ENCODE data around the gene COQ6.
"Not testable (repeated sequence)": the region's sequence is repeated elsewhere in the genome, so short reads cannot be mapped to it uniquely, and the experiment has no call there.

The COQ6 gene

GRCh38 chr14:73949752-73950734, at the start of gene COQ6, which contains the start of gene FAM161B:
Gene COQ6, plus strand, starts transcription at chr14:73950302. Its CDS starts 31 bp downstream, at chr14:73950333.
Gene FAM161B, minus strand, starts transcription at chr14:73950094. Its CDS starts 68 bp downstream, at chr14:73950026.
- DNase-seq (ENCODE audit: low read depth), result peak; percentile 76

- no peak for DNase-seq (ENCODE audit: low read depth)
Measured at GRCh38 chr14:73903028-73903427, 47.1 kb upstream of the COQ6 start.

- no peak for DNase-seq (ENCODE audit: low read depth)
Measured at GRCh38 chr14:73909681-73910080, 40.4 kb upstream of the COQ6 start.

- no peak for DNase-seq (ENCODE audit: low read depth)
Measured at GRCh38 chr14:73913256-73913655, 36.8 kb upstream of the COQ6 start.

GRCh38 chr14:73916324-73916723, 33.8 kb upstream of the COQ6 start:
- DNase-seq (ENCODE audit: low read depth), result no peak

- not testable (repeated sequence) for DNase-seq (ENCODE audit: low read depth)
Measured at GRCh38 chr14:73919457-73919856, 30.6 kb upstream of the COQ6 start.

- no peak for DNase-seq (ENCODE audit: low read depth)
Measured at GRCh38 chr14:73924337-73924736, 25.8 kb upstream of the COQ6 start.

GRCh38 chr14:73935666-73936065, 14.4 kb upstream of the COQ6 start:
- no peak for DNase-seq (ENCODE audit: low read depth)

- DNase-seq (ENCODE audit: low read depth), result no peak
Measured at GRCh38 chr14:73936548-73936947, 13.6 kb upstream of the COQ6 start.

- no peak for DNase-seq (ENCODE audit: low read depth)
Measured at GRCh38 chr14:73937012-73937411, 13.1 kb upstream of the COQ6 start.

- no peak for DNase-seq (ENCODE audit: low read depth)
Measured at GRCh38 chr14:73942180-73942579, 7.9 kb upstream of the COQ6 start.

- no peak for DNase-seq (ENCODE audit: low read depth)
Measured at GRCh38 chr14:73943083-73943482, 7.0 kb upstream of the COQ6 start.

- no peak for DNase-seq (ENCODE audit: low read depth)
Measured at GRCh38 chr14:73944432-73945158, 5.5 kb upstream of the COQ6 start.

- no peak for DNase-seq (ENCODE audit: low read depth)
Measured at GRCh38 chr14:73945159-73945670, 4.9 kb upstream of the COQ6 start.

- no peak for DNase-seq (ENCODE audit: low read depth)
Measured at GRCh38 chr14:73953731-73954130, 3.6 kb downstream of the COQ6 start.

- no peak for DNase-seq (ENCODE audit: low read depth)
Measured at GRCh38 chr14:73955674-73956073, 5.6 kb downstream of the COQ6 start.

GRCh38 chr14:73958591-73958990, 8.5 kb downstream of the COQ6 start:
- DNase-seq (ENCODE audit: low read depth), result no peak

- no peak for DNase-seq (ENCODE audit: low read depth)
Measured at GRCh38 chr14:73961192-73961591, 11.1 kb downstream of the COQ6 start.

GRCh38 chr14:73965216-73965615, 15.1 kb downstream of the COQ6 start:
- DNase-seq (ENCODE audit: low read depth), result no peak

- DNase-seq (ENCODE audit: low read depth), result no peak
Measured at GRCh38 chr14:73968885-73969284, 18.8 kb downstream of the COQ6 start.

- no peak for DNase-seq (ENCODE audit: low read depth)
Measured at GRCh38 chr14:73973497-73973896, 23.4 kb downstream of the COQ6 start.

GRCh38 chr14:73976125-73976524, 26.0 kb downstream of the COQ6 start:
- no peak for DNase-seq (ENCODE audit: low read depth)

- no peak for DNase-seq (ENCODE audit: low read depth)
Measured at GRCh38 chr14:73977896-73978295, 27.8 kb downstream of the COQ6 start.

All from stimulated activated CD8-positive, alpha-beta memory T cell treated with anti-CD3 and anti-CD28 coated beads, Interleukin-12 subunit alpha, Interleukin-12 subunit beta, amount 100 ng/mL, for 4 hours (primary cell).